GM12874 (cell line): ENCODE measurements around the gene TVP23C.

Source experiments
- CTCF ChIP-seq: IDR thresholded peaks from 2 replicates; pipeline ENCODE4 v1.5.1; 2011; ENCODE audit warnings: low read depth, mild to moderate bottlenecking, control low read depth, low read length, moderate library complexity; ENCODE audit not compliant: insufficient read depth

Gene TVP23C

GRCh38 chr17:15492186-15492585, 71.1 kb downstream of the TVP23C start:
- TF ChIP-seq CTCF: no peak

DNA sequence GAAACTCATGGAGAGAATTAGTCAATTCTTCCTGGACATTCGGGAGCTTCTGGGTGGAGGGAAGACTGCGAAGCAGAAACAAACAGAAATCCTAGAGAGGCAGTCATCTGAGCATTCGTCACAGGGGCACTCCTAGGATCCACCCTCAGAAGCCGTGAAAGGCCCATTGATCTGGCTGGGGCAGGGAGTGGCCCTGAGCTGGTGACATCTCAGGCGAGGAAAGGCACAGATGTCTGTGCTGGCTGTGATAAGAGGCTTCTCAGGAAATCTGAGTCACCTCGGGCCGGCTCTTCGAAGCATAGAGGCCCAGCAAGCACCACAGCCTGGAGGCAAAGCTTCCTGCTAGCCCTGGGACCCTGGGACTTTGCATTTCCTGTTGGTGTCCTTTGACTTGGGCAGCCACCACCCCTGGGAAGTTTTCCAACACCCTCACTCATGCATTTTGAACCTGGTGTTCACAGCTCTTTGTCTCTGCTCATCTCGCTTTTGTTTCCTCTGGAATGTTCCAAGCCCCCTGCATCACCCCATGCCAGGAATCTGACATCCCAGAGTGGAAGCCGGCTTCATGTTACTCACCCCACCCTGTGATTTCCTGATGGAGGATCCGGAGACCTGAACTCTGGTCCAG, 72.5 kb downstream of the TVP23C start:
- TF ChIP-seq CTCF: no peak

GRCh38 chr17:15488557-15488956, 74.7 kb downstream of the TVP23C start:
- TF ChIP-seq CTCF: no peak

DNA sequence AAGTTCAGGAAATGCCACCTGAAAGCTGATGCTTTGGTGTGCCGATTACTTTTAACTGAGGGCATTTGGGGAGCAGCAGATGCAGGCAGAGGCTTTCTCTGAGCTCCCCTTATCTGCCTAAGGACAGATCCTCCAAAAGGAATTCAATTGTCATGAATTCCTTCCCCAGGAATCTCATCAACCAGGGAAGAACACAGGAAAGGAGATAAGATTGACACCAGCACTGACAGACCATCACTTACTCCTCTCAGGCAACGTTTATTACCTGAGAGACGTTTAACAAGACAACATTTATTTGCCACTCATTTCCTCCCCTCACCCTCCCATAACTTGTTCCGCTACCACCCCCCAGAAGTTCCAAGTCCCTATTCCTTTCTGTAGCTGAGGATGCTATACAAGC, 78.2 kb downstream of the TVP23C start:
- no peak for TF ChIP-seq CTCF

DNA sequence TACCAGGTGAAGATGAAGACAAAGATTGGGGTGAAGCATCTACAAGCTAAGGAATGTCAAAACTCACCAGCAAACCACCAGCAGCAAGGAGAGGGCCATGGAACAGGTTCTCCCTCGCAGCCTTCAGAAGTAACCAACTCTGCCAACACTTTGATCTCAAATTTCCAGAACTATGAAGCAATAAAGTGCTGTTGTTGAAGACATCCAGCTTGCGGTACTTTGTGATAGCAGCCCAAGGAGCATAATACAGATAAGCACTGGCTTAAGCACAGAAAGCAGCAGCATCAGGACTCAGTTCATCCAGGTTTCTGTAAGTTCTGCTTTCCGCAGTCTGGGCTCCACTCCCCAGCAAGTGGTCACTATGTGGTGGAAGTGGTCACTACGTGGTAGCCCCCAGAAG, 79.9 kb downstream of the TVP23C start:
- no peak for TF ChIP-seq CTCF

DNA sequence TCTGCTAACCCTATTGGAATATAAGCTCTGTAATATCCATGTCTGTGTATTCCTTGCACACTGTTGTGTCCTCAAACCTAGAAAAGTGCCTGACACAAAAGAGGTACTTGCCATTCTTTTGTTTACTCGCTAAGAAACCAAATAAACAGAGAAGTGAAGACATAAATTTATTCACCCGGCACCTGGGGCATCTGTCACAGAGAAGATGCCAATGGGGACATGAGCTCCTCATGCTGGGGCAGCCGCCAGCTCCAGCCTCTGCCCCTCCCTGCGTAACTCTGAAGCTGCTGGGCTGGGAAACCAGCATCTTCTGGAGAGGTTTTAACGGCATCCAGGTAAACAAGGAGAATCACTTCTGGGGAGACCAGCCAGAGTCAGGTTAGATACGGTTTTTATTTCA, 80.8 kb downstream of the TVP23C start:
- TF ChIP-seq CTCF: no peak

- no peak for TF ChIP-seq CTCF
Observed at GRCh38 chr17:15481481-15481880, 81.8 kb downstream of the TVP23C start.

GRCh38 chr17:15480204-15480603, 83.1 kb downstream of the TVP23C start:
- TF ChIP-seq CTCF: no peak
